Heart left ventricle (tissue), 13 donors: ENCODE results near the gene FKBP6.
"Not testable (repeated sequence)": the region's sequence is repeated elsewhere in the genome, so short reads cannot be mapped to it uniquely, and the experiment has no call there.

Source experiments
- POLR2A ChIP-seq, 2 donors: fragments of 450-650 bp; IDR thresholded peaks; one replicate each; pipeline ENCODE4 v1.6.1; 2017; ENCODE audit warnings: antibody characterized with exemption in 2 of 2, mild to moderate bottlenecking in 2 of 2, moderate library complexity in 2 of 2
- TF ChIP-seq, protein P1 (sequence below), 12 donors: fragments of 200-600 bp; sonication (generic) in 4 of 12; IDR thresholded peaks; one replicate each; pipeline versions ENCODE4 v1.5.0 to v1.8.0; 2018 to 2022; ENCODE audit warnings: antibody characterized with exemption in 12 of 12, mild to moderate bottlenecking in 5 of 12
- donor health status: ischemic (EF 13 %, LVEDD 7.1; RV severe dilation, severe dysfunction).
- donor health status: DM: no; HTN: yes; CAD: no.
- donor health status: DM: no; HTN: no; CAD: no.
- donor health status: ischemic (EF 25% LVEDD 6.9; RV normal size, moderate dysfunction).
- donor health status: ischemic (EF 25% LVEDD 5.7; RV mildly dilated, moderate dysfunction).
- donor health status: ischemic (EF 35%, LVEDD 5.7; RV mildly dilated, moderate dysfunction).
- donor health status: nonischemic (EF 11% LVEDD 7.7; RV severe dilation, severe dysfunction).
- donor health status: DM: yes; HTN: yes; CAD: no.
- donor health status: PGD.
- donor health status: ischemic (EF 29% LVEDD 5.4; RV normal size, mild dysfunction).
- donor health status: nonischemic (EF 23%, LVEDD 6.1; RV moderate dilation, normal function).

DNA sequence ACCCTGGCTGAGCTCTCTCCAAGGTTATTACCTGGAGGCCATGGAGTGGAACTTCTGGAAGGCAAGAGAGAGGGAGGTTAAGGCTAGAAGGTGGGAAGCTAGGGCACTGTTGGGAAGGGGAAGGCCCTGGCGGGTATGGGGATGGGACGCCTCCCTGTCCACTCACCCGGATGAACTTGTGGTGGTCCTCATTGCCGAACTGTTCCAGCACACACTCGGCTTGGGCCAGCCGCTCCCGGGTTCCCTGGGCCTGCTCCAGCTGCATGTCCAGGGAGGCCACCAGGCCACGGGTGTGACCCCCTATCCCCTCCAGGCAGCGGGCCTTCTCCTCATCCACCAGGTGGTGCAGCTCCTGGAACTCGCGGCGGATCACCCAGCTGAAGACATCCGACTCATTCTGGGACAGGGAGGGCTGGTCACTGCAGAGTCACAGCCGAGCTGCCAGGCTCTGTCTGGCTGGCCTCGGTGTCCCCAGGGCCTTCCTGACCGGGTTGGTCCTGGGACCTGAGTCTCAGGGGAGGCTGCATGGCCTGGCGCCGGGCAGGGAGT is 9.2 kb upstream of the FKBP6 start:
- TF ChIP-seq, protein P1, sequence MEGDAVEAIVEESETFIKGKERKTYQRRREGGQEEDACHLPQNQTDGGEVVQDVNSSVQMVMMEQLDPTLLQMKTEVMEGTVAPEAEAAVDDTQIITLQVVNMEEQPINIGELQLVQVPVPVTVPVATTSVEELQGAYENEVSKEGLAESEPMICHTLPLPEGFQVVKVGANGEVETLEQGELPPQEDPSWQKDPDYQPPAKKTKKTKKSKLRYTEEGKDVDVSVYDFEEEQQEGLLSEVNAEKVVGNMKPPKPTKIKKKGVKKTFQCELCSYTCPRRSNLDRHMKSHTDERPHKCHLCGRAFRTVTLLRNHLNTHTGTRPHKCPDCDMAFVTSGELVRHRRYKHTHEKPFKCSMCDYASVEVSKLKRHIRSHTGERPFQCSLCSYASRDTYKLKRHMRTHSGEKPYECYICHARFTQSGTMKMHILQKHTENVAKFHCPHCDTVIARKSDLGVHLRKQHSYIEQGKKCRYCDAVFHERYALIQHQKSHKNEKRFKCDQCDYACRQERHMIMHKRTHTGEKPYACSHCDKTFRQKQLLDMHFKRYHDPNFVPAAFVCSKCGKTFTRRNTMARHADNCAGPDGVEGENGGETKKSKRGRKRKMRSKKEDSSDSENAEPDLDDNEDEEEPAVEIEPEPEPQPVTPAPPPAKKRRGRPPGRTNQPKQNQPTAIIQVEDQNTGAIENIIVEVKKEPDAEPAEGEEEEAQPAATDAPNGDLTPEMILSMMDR (IDR thresholded peaks at IDR 0.05), result not testable (repeated sequence)
- TF ChIP-seq POLR2A (IDR thresholded peaks at IDR 0.05), result not testable (repeated sequence)
